ENCODE measurements around the gene C1orf232.

DNA sequence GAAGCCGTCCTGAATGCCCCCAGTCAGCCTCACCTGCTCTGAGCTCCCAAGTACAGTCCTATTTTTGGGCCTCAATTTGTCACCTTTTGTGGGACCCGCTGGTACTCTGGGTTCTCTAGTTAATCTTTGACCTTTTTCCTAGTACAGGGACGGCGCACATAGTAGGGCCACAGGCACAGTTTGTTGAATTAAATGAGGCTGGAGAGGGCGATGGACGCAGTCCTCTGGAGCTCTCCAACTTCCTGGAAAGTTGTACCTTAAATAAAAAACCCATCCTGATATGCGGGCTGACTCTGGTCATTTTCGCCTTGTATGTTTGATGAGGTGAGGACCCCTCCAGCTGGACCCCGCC, 5.1 kb downstream of the C1orf232 start:
- TF ChIP-seq, protein P1, sequence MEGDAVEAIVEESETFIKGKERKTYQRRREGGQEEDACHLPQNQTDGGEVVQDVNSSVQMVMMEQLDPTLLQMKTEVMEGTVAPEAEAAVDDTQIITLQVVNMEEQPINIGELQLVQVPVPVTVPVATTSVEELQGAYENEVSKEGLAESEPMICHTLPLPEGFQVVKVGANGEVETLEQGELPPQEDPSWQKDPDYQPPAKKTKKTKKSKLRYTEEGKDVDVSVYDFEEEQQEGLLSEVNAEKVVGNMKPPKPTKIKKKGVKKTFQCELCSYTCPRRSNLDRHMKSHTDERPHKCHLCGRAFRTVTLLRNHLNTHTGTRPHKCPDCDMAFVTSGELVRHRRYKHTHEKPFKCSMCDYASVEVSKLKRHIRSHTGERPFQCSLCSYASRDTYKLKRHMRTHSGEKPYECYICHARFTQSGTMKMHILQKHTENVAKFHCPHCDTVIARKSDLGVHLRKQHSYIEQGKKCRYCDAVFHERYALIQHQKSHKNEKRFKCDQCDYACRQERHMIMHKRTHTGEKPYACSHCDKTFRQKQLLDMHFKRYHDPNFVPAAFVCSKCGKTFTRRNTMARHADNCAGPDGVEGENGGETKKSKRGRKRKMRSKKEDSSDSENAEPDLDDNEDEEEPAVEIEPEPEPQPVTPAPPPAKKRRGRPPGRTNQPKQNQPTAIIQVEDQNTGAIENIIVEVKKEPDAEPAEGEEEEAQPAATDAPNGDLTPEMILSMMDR (IDR thresholded peaks at IDR 0.05): no peak
- no peak for TF ChIP-seq POLR2A (IDR thresholded peaks at IDR 0.05)

All from testis (tissue), 2 donors.